ENCODE data around the gene SLC2A9. TPM values are rescaled to one million over a fixed set of nuclear protein-coding genes. Genes with fewer than 3 reads are reported as not detected.

Gene SLC2A9
- total RNA-seq, 2 experiments from 2014 or later: 0.54 TPM

DNA sequence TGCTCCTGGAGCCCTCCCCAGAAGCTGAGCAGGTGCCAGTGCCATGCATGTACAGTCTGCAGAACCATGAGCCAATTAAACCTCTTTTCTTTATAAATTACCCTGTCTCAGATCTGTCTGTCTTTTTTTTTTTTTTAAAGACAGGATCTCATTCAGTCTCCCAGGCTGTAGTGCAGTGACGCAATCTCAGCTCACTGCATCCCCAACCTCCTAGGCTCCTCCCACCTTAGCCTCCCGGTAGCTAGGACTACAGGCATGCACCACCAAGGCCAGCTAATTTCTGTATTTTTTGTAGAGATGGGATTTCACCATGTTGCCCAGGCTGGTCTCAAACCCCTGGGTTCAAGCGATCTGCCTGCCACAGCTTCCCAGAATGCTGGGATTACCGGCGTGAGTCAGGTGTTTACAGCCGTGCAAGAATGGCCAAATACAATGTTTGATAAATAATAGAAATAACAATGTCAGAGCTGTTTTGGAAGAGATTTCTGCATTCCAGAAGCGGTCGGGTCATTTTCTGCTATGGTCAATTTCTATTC lies 68.8 kb downstream of the SLC2A9 start:
- intact Hi-C loops (cut with micrococcal nuclease): no loop called here
- Mint-ChIP-seq H3K4me3 (no peak overlapping the region), H3K9me3 (no peaks in the 10 kb centered on the region), H3K4me1 (ENCODE audit: low read depth) (no peaks in the 10 kb centered on the region), H3K27ac (no peak overlapping the region), H3K36me3 (ENCODE audit: low read depth) (no peaks in the 10 kb centered on the region), H3K27me3 (no peaks in the 10 kb centered on the region)
- POLR2A ChIA-PET: interaction anchor here (0.7 kb wide), 1 partner anchor 13 kb away, joined by 3 read pairs; no protein-coding TSS in a partner anchor
- TF ChIP-seq, protein P1, sequence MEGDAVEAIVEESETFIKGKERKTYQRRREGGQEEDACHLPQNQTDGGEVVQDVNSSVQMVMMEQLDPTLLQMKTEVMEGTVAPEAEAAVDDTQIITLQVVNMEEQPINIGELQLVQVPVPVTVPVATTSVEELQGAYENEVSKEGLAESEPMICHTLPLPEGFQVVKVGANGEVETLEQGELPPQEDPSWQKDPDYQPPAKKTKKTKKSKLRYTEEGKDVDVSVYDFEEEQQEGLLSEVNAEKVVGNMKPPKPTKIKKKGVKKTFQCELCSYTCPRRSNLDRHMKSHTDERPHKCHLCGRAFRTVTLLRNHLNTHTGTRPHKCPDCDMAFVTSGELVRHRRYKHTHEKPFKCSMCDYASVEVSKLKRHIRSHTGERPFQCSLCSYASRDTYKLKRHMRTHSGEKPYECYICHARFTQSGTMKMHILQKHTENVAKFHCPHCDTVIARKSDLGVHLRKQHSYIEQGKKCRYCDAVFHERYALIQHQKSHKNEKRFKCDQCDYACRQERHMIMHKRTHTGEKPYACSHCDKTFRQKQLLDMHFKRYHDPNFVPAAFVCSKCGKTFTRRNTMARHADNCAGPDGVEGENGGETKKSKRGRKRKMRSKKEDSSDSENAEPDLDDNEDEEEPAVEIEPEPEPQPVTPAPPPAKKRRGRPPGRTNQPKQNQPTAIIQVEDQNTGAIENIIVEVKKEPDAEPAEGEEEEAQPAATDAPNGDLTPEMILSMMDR (IDR thresholded peaks at IDR 0.05): no peak
- CTCF ChIA-PET: interaction anchor here (1.6 kb wide), 1 partner anchor 61 kb away, joined by 4 read pairs; no protein-coding TSS in a partner anchor
- no peak for ATAC-seq
- no peak for DNase-seq

DNA sequence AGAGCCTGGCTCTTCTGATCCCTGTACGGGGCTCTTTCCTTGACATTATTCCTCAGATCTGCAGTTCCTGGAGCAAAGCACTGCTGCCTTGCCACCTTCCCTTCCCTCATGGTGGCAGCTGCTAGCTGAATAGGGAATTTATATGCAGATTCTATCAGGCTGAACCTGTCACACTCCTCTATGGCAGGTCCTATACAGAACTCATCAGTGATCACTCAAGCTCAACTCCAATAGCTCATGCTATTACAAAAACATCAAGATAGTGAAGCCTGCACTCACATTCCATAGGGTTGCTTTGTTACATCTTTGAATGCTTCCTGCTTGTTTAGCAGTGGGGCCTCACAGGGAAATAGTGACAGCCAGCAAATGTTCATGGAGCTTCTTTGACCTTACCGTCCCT lies 71.7 kb downstream of the SLC2A9 start:
- no peaks in the 10 kb centered on the region for H3K27me3 Mint-ChIP-seq
- no peaks in the 10 kb centered on the region for H3K9me3 Mint-ChIP-seq
- TF ChIP-seq, protein P1 (IDR thresholded peaks at IDR 0.05): no peak
- DNase-seq (no peak), ATAC-seq (no peak)
- no peaks in the 10 kb centered on the region for H3K4me1 Mint-ChIP-seq (ENCODE audit: low read depth)
- ChIA-PET CTCF (no interaction called here), POLR2A (no interaction called here)
- no peak overlapping the region for H3K4me3 Mint-ChIP-seq
- H3K36me3 Mint-ChIP-seq (ENCODE audit: low read depth): no peaks in the 10 kb centered on the region
- no peak overlapping the region for H3K27ac Mint-ChIP-seq
- intact Hi-C loops (cut with micrococcal nuclease): no loop called here

DNA sequence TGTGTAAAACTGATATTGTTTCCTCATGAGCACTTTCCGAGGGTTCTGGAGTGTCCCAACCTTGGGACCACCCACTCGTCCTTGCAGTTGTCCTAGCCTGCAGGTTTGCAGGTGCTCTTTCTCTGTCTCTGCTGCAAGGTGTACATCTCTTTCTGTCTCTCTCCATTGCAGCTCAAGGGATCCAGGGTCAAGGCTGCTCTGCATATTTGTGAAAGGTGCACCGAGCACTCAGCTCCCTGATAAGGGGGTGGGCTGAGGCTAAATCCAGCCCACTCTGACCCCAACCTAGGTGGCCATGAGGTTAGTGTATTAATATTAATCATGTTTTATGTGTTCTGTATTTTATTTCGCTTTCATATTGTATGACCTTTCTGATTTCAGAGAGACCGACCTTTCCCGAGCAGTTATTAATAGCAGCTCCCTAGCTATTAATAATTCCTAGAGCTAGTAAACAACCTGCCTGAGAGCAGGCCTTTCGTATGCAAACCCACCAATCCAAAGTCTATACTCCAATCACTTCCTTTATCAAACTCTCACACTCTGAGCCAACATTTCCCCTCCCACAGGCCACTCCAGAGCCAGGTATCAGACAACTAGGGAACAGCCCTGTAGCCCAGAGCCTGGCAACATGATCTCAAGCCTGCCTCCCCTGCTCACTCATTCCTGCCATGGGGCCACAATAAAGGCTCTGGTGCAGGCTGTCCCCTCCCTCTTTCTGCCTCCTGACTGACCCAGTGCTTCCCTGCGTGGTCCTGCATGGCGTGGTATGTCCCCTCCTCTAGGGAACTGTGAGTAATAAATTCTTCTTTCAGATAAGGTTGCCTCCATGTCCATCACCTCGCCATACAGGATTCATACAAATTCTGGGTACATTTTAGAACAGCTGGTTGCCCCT lies 73.9 kb downstream of the SLC2A9 start:
- CTCF ChIA-PET: interaction anchor here (1.0 kb wide), 1 partner anchor 67 kb away, joined by 4 read pairs; no protein-coding TSS in a partner anchor
- no peaks in the 10 kb centered on the region for H3K9me3 Mint-ChIP-seq
- intact Hi-C loops (cut with micrococcal nuclease): no loop called here
- no peak for ATAC-seq
- TF ChIP-seq, protein P1 (IDR thresholded peaks at IDR 0.05): no peak
- no peaks in the 10 kb centered on the region for H3K4me1 Mint-ChIP-seq (ENCODE audit: low read depth)
- H3K27ac Mint-ChIP-seq: no peak overlapping the region
- H3K36me3 Mint-ChIP-seq (ENCODE audit: low read depth): no peaks in the 10 kb centered on the region
- no peak overlapping the region for H3K4me3 Mint-ChIP-seq
- POLR2A ChIA-PET: no interaction called here
- DNase-seq: no peak
- no peaks in the 10 kb centered on the region for H3K27me3 Mint-ChIP-seq

DNA sequence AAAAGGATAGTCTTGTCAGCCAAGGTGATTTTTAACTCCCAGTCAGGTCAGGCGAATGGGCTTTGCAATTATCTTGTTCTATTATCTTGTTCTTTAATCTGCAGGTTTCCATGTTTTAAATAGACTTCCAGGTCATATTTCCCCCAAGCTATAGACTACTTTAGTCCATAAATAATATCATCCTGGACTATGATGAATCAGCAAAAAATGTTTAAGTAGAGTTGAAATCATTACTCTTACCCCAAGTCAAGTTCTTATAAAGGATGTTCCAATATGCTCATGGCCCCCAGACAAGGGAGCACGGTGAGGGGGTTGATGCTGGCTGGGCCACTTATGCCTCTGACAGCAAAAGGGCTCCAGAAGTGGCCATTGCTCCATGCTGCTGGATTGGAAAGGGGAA lies 75.1 kb downstream of the SLC2A9 start:
- H3K9me3 Mint-ChIP-seq: no peaks in the 10 kb centered on the region
- intact Hi-C loops (cut with micrococcal nuclease): no loop called here
- H3K4me3 Mint-ChIP-seq: no peak overlapping the region
- no peaks in the 10 kb centered on the region for H3K4me1 Mint-ChIP-seq (ENCODE audit: low read depth)
- no peaks in the 10 kb centered on the region for H3K27me3 Mint-ChIP-seq
- ChIA-PET CTCF (no interaction called here), POLR2A (no interaction called here)
- ATAC-seq: no peak
- no peak overlapping the region for H3K27ac Mint-ChIP-seq
- no peaks in the 10 kb centered on the region for H3K36me3 Mint-ChIP-seq (ENCODE audit: low read depth)
- TF ChIP-seq, protein P1 (IDR thresholded peaks at IDR 0.05): no peak
- DNase-seq: no peak

Data from activated CD8-positive, alpha-beta T cell treated with anti-CD3 and anti-CD28 coated beads for 36 hours (primary cell).